Myocyte (in vitro differentiated cells): ENCODE measurements around the gene IDS. TPM values are rescaled to one million over a fixed set of nuclear protein-coding genes. Genes with fewer than 3 reads are reported as not detected.
"Not testable (repeated sequence)": the region's sequence is repeated elsewhere in the genome, so short reads cannot be mapped to it uniquely, and the experiment has no call there.

ENCODE experiments used
- DNase-seq: peaks from one replicate; pipeline ENCODE4 v3.0.0-alpha.2; 2012; ENCODE audit warnings: low read depth
- polyA plus RNA-seq: library from polyadenylated mRNA; unstranded; fragments of >200 nt; gene quantifications from one replicate; pipeline ENCODE4 v1.2.1, GENCODE V29; 2012; ENCODE audit warnings: missing spikeins
- total RNA-seq: library from RNA; depleted of rRNA; stranded (reverse); fragments of >200 nt; gene quantifications from 2 replicates; pipeline ENCODE4 v1.2.3, GENCODE V29; 2014

IDS gene, protein sequence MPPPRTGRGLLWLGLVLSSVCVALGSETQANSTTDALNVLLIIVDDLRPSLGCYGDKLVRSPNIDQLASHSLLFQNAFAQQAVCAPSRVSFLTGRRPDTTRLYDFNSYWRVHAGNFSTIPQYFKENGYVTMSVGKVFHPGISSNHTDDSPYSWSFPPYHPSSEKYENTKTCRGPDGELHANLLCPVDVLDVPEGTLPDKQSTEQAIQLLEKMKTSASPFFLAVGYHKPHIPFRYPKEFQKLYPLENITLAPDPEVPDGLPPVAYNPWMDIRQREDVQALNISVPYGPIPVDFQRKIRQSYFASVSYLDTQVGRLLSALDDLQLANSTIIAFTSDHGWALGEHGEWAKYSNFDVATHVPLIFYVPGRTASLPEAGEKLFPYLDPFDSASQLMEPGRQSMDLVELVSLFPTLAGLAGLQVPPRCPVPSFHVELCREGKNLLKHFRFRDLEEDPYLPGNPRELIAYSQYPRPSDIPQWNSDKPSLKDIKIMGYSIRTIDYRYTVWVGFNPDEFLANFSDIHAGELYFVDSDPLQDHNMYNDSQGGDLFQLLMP
- total RNA-seq: 59.6 and 73.0 TPM in 2 replicates
- polyA plus RNA-seq: 101 TPM

DNA sequence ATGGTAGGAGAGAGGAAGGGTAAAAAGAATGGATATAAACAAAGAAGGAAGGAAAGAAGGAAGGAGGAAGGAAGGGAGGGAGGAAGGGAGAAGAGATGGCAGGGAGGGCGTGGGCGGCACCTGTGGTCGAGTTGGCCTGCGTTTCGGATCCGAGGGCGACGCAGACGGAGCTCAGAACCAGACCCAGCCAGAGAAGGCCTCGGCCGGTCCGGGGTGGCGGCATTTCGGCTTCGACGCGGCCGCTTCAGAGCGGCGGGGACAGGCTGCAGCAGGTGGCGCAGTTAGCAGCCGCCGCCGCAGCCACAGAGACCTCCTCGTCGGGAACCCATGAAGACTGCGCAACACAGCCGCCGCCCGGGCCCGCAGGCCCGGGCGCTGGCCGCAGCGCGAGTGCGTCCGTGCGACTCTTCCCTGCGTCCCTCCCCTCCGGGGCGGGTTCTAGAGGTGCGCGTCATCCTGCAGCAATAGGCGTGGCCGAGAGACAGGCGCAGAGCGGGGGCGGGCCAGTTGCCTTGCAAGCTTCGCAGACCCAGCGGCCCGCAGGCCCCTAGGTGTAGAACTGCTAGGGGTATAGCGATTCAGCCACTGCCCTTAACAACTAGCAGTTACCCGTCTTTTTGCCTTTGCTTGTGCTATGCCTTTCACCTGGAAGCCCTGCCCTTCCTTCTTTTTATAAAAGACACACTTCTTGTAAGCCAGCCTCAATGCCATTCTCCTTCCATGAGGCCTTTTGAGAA is at the start of gene IDS:
TSS of gene IDS (minus strand) at position 392 of the 737 bp plus-strand sequence. CDS start at position 223, 169 bp downstream.
- DNase-seq: peak; percentile 88

DNA sequence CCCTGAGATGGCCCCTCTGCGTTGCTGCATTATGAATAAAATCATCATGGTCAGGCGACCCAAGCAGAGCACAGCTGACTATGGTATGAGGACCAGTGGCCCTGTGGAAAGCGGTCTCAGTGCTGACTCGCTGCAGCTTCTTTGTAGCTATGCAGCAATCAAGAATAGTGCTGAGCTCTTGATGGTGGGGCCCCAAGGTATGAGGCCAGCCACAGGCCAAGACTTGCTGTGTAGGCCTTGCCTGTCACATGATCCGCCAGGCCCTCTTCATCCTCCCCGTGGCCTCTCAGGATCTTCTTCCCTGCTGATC is 46.8 kb upstream of the IDS start:
- DNase-seq: not testable (repeated sequence)

DNA sequence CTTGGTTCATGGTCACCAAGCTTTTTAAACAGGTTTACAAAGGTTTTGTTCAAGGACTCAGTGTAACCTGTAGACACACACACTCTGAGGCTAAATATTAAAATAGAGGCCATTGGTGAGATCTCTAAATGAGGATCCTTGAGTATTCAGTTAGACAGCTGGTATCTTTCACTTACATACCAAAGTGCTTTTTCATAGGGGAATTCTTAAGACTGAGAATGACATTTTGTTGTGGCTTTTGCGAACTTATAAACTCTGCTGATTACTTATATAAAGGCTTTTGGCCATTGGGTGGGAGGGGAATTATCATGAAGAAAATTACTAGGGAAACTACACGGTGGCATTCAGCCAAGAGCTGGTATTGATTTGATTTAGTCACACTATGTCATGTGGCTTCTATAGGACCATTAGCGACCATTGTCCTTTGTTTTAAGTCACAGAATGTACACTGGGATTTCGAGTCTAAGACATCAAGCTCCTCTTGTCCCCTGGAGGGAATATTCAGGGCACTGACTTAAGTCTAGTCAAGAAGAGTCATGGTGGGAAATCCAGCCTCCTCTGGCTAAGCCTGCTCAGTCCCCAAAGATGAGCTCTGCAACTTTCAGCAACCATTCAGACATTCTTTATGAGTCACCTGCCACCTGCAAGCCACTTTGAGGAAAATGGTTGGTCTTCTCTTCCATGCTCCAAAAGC is 46.3 kb upstream of the IDS start:
- not testable (repeated sequence) for DNase-seq

DNA sequence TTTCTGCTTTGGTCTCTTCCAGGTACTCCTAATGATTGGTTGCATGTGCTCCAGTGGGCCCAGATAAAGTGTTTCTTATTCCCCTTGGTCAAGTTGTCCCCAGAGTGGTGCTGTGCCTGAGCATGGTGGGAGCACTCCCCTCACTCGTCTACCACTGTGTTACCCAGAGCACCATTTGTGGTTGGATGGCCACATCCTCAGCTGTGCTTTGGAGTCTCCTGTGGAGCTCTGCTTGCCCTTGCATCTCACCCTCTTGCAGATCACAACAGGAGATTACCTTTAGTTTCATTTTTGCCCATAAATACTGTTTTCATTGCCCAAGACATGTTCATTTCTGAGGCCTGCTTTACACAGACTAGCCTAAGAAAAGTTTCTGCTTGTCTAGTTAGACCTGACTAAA is 45.3 kb upstream of the IDS start:
- DNase-seq: not testable (repeated sequence)

DNA sequence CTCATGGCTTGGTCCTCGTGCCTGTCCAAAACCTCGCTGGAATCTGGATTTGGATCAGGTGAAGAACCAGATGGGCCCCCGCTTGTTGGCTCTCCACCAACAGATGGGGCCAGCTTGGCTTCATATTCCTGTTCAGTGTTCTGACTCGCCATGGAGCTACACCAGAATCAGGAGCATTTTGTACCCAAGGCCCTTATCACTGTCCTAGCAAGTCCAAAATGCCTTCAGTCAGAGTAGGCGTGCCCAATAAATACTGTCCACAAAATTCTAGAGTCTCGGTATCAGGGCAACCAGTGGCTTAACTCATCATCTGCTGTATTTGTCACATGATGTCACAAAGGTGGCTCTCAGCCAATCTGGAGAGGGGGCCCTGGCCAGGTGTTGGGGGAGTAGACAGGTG is 44.6 kb upstream of the IDS start, which contains the start of gene HSFX3:
TSS of gene HSFX3 (minus strand) at position 224 of the 400 bp plus-strand sequence. CDS start at position 152, 72 bp downstream.
- not testable (repeated sequence) for DNase-seq

DNA sequence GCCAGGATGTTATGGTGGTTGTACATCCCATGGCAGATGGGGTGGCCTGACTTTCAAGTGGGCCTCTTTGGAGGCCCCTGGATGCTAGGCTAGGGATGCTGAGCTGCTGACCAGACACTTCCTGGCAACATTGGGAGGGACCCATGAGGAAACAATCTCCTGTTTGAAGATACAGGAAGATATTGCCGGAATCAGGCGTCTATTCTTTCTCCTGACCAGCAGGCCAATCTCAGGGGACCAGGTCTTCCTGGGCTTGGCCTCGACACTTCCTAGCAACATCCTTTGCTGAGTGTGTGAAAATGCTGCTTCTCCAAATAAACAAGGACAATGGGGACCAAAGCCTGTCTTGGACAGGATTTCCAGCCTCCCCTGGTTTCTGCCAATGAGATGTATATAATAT is 42.7 kb upstream of the IDS start:
- not testable (repeated sequence) for DNase-seq

DNA sequence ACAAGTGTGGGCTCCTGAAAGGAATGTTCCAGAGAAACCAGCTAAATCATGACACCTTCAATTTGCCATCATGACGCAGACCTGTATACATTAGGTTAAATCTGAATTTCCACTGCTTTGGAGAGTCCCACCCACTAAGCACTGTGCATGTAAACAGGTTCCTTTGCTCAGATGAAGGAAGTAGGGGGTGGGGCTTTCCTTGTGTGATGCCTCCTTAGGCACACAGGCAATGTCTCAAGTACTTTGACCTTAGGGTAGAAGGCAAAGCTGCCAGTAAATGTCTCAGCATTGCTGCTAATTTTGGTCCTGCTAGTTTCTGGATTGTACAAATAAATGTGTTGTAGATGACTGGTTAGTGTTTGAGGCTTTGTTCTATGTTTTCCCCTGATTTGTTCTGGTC is 41.9 kb upstream of the IDS start:
- not testable (repeated sequence) for DNase-seq

DNA sequence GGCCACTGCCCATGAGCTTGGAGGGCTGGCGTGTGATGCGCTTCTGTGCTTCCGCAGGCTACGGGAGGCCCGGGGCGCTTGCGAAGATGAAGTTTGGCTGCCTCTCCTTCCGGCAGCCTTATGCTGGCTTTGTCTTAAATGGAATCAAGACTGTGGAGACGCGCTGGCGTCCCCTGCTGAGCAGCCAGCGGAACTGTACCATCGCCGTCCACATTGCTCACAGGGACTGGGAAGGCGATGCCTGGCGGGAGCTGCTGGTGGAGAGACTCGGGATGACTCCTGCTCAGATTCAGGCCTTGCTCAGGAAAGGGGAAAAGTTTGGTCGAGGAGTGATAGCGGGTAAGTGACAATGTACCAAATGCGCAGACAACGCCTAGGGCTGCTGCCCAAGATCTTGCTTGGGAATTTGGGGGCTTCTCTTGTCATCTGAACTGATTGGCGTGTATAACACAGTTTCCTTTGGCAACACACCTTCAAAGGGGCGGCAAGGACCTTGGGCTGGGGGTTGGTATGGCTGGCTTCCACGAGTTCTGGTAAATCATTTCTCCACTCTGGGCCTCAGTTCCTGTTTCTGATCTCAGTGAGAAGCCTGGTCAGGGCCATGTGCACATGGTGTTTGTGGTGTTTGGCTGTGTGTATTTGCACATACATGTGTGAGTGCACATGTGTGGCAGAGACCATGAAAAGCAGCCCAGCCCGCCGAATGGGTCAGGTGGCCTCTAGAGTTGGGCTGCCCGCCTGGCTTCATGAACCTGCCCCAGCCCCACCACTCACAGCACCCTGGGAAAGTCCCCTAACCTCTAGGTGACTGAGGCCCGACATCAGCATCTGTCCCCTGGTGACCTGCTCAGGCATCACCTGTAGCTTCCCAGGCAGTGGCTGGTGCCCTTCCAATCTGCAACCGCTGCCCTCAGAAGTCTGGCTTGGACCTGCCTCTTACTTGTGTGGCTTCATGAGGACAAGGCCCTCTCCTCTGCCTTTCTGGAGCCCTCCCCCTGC is 40.7 kb upstream of the IDS start:
- not testable (repeated sequence) for DNase-seq

DNA sequence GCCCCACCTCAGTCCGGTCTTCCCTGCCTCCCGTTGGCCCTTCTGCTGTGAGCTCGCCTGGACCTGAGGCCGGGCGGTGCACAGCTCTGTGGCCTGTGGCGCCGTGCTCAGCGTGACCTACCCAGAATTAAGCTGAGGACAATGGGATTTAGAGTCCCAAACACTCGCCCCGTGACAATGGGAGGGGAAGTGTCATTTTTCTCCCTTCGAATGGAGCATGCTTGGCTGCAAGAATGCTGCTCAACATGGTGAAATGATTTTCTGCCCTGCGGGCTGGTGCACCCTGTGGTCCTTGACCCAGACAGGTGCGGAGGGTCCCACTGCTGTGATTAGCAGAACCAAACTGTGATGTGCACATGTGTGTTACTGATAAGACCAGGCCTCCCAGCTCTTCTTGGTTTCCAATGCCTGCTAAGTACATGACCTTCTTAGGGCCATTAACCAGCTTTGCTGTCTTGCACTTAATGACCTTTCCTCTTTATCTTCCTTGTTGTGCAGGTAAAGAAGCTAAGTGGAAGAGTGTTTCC is 36.5 kb upstream of the IDS start:
- DNase-seq: peak; percentile 30

DNA sequence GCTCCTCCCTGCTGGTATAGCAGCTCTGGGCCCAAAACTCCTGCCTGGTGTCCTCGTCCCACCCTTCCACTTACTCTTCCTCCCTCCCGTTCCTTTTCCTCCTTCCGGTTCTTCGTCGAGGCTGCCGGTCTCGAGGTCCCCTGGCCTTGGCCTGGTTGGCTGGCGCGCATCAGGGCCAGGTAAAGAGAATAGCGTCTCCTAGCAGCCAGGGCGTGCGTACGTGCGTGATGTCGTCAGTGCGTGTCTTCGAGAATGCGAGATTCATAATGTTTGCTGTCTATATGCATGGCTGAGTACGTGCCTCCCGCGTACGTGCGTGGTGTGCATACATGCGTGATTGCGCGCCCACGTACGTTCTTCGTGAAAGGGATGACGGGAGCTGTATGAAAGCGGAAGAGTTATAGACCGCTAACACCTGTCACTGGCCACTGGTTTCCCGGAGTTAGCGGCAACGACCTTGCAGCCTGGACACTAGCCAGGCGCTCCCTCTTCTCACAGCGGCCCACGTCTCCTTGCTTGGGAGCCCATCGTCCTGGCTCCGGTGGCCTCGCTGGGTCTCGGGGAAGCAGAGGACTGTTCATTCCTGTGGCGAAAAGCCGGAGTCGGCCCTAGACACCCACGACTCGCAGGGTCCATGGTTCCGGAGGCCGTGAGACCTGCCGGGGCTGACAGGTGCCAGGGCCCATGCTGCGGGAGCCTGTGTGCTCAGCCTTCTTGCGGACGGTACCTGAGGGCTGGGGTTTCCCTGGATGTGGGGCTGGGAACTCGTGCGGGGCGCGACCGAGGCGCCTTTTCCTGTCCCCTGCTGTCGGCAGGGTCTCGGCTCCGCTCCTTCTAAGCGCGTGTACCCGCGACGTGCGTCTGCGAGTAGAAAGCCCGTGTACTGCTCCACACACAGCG is 35.8 kb upstream of the IDS start, which contains the start of gene EOLA1:
TSS of gene EOLA1 (plus strand) at position 392 of the 900 bp plus-strand sequence. CDS start 4,619 bp downstream, outside the sequence.
- DNase-seq: peak; percentile 90

DNA sequence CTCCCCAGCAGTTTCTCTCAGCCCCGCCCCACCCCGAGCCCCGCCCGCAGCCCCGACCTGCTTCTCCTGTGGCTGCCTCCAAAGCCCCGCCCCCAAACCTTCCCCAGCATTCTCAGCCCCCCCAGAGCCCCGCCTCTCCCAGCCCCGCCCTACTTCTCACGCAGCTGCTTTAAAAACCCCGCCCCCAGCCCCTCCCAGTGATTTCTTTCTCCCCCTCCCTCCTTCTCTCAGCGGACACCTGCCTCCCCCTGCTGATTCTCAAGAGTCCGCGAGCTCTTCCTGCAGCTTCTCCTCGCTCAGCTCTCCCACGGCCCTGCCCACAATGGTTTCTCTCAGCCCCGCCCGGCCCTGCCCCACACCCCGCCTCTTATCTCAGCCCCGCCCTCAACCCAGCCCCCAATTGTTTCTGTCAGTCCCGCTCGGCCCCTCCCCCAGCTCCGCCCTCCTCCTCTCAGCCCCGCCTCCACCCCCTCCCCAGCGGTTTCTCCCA is 35.1 kb upstream of the IDS start:
- peak; percentile 88 for DNase-seq

DNA sequence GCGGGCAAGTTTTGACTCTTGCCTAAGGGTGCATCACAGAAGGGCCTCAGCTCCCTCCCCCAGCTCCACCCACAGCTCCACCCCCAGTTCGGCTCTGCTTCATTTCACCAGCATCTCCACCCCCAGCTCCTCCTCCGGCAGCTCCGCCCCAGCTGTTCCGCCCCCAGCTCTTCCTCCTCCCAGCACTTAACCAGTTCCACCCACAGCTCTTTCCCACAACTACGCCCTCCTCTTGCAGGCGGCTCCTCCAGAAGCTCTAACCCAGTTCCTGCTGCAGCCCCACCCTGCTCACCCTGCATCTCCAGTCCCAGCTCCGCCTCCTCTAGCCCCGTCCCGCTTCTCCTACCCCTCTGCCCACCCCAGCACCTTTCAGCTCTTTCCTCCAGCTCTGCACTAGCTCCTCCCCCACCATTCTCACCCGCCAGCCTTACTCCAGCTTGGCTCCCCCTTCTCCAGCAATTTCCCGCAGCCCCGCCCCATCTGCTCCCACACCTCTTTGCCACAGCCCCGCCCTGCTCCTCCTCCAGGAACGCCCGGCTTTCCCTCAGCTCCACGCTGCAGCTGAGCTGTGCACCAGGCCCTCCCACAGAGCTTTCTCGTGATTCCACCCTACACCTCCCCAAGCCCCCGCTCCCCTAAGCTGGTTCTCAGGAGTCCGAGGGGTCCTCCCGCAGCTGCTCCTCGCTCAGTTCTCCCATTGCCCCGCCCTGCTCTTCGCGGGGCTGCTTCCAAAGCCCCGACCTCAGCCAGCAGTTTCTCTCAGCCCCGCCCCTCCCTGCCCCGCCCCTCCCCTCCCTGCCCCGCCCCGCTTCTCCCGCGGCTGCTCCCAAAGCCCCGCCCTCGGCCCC is 34.4 kb upstream of the IDS start:
- DNase-seq: peak; percentile 89

DNA sequence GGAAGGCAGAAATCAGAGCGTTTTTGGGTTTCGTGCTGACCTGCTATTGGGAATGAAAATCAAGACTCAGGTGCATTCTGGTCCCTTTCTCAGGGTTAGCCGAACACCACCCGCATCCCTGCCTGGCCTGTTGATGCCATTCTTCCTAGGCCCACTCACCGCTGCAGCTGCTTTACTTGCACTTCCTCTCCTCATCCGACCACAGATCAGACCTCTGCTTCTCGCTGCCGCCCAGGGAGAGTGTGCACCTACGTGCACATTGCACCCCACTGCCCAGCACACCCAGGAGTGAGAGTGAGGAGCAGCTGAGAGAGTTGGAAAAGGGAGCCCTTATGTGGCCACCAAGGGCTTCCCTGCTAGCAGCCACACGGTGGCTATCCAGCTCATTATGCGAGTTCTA is 32.4 kb upstream of the IDS start:
- not testable (repeated sequence) for DNase-seq

DNA sequence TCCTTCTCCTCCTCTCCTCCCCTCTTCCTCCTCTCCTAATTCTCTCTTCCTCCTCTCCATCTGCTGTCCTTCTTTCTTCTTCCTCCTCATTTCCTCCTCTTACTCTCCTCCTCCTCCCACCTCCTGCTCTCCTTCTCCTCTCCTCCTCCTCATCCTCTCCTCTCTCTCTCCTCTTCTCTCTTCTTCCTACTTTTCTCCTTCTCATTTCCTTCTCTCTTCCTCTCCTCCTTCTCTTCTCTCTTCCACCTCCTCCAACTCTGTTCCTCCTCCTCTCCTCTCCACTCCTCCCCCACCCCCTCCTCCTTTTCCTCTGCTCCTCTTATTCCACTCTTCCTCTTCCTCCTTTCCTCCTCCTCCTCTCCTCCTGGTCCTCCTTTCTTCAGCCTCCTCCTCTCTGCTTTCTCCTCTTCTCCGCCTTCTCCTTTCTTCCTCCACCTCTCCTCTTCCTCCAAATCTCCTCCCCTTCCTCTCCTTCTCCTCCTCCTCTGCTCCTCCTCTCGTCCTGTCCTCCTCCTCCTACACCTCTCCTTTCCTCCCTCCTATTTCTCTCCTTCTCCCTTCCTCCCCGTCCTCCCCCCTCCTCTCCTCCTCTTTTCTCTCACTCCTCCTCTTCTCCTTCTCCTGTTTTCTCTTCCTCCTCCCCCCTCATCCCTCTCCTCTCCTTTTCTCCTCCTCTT is 30.0 kb upstream of the IDS start:
- not testable (repeated sequence) for DNase-seq

DNA sequence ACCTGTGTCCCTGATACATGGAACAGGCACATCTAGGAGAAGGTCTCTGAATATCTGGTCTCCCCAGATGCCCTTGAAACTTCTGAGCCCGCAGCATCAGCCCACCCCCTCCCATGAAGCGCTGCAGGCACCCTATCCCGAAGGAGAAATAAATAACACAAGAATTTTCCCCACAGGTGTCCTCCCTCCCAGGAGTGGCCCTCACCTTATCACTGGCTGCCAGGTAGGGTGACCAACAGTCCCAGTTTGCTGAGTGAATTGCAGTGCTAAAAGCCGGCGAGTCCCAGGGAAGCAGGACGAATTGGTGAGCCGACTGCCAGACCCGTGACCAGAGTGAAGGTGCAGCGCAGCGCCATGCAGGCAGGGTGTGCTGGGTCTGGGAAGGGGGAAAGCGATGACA is 28.9 kb upstream of the IDS start:
- DNase-seq: not testable (repeated sequence)

DNA sequence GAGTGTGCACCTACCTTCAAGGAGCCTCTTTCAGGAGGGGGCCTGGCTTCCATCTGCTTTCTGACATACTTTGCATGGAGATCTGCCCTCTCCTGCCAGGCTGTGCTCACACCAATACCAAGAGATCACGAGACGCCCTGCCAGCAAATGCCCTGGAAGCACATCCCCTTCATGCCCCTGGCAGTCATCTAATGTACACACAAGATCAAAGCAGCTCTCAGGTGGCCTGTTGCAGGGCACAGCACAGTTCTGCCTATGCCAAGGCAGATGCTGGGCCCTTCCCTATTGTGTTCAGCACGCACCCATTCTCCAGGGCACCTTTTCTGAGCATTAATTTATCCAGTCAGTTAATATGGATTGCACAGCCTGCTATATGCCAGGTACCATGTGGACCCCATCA is 27.8 kb upstream of the IDS start:
- not testable (repeated sequence) for DNase-seq

DNA sequence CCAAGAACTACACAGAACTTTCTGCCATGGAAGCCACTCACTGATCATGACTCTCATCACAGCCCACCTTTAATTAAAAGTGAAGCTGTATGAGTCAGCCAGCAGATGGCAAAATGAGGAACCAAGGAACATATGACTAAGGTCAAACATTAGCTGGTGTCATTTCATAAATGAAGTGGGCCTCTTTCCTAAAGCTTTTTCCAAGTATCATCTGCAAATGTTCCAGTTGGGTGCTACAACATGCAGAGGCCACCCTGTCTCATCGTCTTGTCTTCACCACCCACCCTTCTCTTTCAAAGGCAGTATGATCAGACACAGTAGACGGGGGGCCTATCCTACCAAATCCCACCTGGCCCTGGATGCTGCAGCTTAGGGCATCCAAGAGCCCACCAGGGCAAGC is 26.5 kb upstream of the IDS start:
- DNase-seq: no peak
